Measurements from ENCODE around the gene FHL5. TPM values are rescaled to one million over a fixed set of nuclear protein-coding genes. Genes with fewer than 3 reads are reported as not detected.
"Not testable (repeated sequence)": the region's sequence is repeated elsewhere in the genome, so short reads cannot be mapped to it uniquely, and the experiment has no call there.

FHL5 gene
- polyA plus RNA-seq, 1 experiment: not detected

GRCh38 chr6:96545882-96546281, 17.0 kb upstream of the FHL5 start:
- no peaks in the 10 kb centered on the region for H3K27me3 ChIP-seq (ENCODE audit: control insufficient read depth, insufficient read depth, low read length)
- CTCF ChIA-PET: interaction anchor here (0.6 kb wide), 1 partner anchor 41 kb away, joined by 4 read pairs; no protein-coding TSS in a partner anchor
- no peak for TF ChIP-seq CTCF (IDR thresholded peaks at IDR 0.05; ENCODE audit: low read depth, low read length)
- POLR2A ChIA-PET: no interaction called here
- H3K27ac ChIP-seq (ENCODE audit: low read depth, low read length): no peak overlapping the region
- no peak for DNase-seq (ENCODE audit: low read depth, low spot score)
- no peak overlapping the region for H3K4me3 ChIP-seq (ENCODE audit: low read depth, low read length)
- no peaks in the 10 kb centered on the region for H3K9me3 ChIP-seq (ENCODE audit: control insufficient read depth, insufficient read depth, low read length)

GRCh38 chr6:96547654-96548053, 15.3 kb upstream of the FHL5 start:
- CTCF ChIA-PET: interaction anchor here (0.6 kb wide), 1 partner anchor 891 kb away, joined by 4 read pairs; no protein-coding TSS in a partner anchor
- Histone ChIP-seq H3K4me3 (ENCODE audit: low read depth, low read length) (no peak overlapping the region), H3K9me3 (ENCODE audit: control insufficient read depth, insufficient read depth, low read length) (no peaks in the 10 kb centered on the region), H3K27me3 (ENCODE audit: control insufficient read depth, insufficient read depth, low read length) (no peaks in the 10 kb centered on the region), H3K27ac (ENCODE audit: low read depth, low read length) (no peak overlapping the region)
- POLR2A ChIA-PET: no interaction called here
- no peak for DNase-seq (ENCODE audit: low read depth, low spot score)
- TF ChIP-seq CTCF (IDR thresholded peaks at IDR 0.05; ENCODE audit: low read depth, low read length): no peak

- CTCF ChIA-PET: interaction anchor here (1.0 kb wide), 1 partner anchor 344 kb away, joined by 4 read pairs; no protein-coding TSS in a partner anchor
- DNase-seq (ENCODE audit: low read depth, low spot score): no peak
- H3K27ac ChIP-seq (ENCODE audit: low read depth, low read length): no peak overlapping the region
- POLR2A ChIA-PET: no interaction called here
- no peaks in the 10 kb centered on the region for H3K9me3 ChIP-seq (ENCODE audit: control insufficient read depth, insufficient read depth, low read length)
- no peak for TF ChIP-seq CTCF (IDR thresholded peaks at IDR 0.05; ENCODE audit: low read depth, low read length)
- H3K27me3 ChIP-seq (ENCODE audit: control insufficient read depth, insufficient read depth, low read length): no peaks in the 10 kb centered on the region
- no peak overlapping the region for H3K4me3 ChIP-seq (ENCODE audit: low read depth, low read length)
Observed at GRCh38 chr6:96554558-96554957, 8.4 kb upstream of the FHL5 start.

GRCh38 chr6:96559740-96560139, 3.2 kb upstream of the FHL5 start:
- CTCF ChIA-PET; DNase-seq (ENCODE audit: low read depth, low spot score); H3K27me3 ChIP-seq (ENCODE audit: control insufficient read depth, insufficient read depth, low read length); H3K9me3 ChIP-seq (ENCODE audit: control insufficient read depth, insufficient read depth, low read length); H3K4me3 ChIP-seq (ENCODE audit: low read depth, low read length); H3K27ac ChIP-seq (ENCODE audit: low read depth, low read length); POLR2A ChIA-PET: not testable (repeated sequence)

GRCh38 chr6:96563853-96564252, 925 bp downstream of the FHL5 start:
- H3K27me3 ChIP-seq (ENCODE audit: control insufficient read depth, insufficient read depth, low read length): no peaks in the 10 kb centered on the region
- TF ChIP-seq CTCF (IDR thresholded peaks at IDR 0.05; ENCODE audit: low read depth, low read length): no peak
- no peak for DNase-seq (ENCODE audit: low read depth, low spot score)
- H3K4me3 ChIP-seq (ENCODE audit: low read depth, low read length): no peak overlapping the region
- H3K9me3 ChIP-seq (ENCODE audit: control insufficient read depth, insufficient read depth, low read length): no peaks in the 10 kb centered on the region
- no peak overlapping the region for H3K27ac ChIP-seq (ENCODE audit: low read depth, low read length)
- CTCF ChIA-PET: interaction anchor here (1.2 kb wide), 1 partner anchor 21 kb away, joined by 4 read pairs; no protein-coding TSS in a partner anchor
- POLR2A ChIA-PET: no interaction called here

- no peak for TF ChIP-seq CTCF (IDR thresholded peaks at IDR 0.05; ENCODE audit: low read depth, low read length)
- Histone ChIP-seq H3K27me3 (ENCODE audit: control insufficient read depth, insufficient read depth, low read length) (no peaks in the 10 kb centered on the region), H3K9me3 (ENCODE audit: control insufficient read depth, insufficient read depth, low read length) (no peaks in the 10 kb centered on the region; the same call in 1 of the 2 replicates), H3K4me3 (ENCODE audit: low read depth, low read length) (no peak overlapping the region), H3K27ac (ENCODE audit: low read depth, low read length) (no peak overlapping the region)
- CTCF ChIA-PET: no interaction called here
- POLR2A ChIA-PET: no interaction called here
- DNase-seq (ENCODE audit: low read depth, low spot score): no peak
Observed at GRCh38 chr6:96570053-96570452, 7.1 kb downstream of the FHL5 start.

All from AG04450 (cell line).